ENCODE results near the gene ANKLE1.

The ANKLE1 gene

GRCh38 chr19:17281391-17282304 lies at the start of gene ANKLE1:
ANKLE1 (plus strand) TSS chr19:17281901; CDS start chr19:17281921, 20 bp downstream.
- DNase-seq (ENCODE audit: low read depth), result no peak
- no peak for TF ChIP-seq CTCF (conservative IDR thresholded peaks at IDR 0.05; ENCODE audit: control insufficient read depth, insufficient read depth, low read depth, low read length)

GRCh38 chr19:17232258-17232657 lies 49.4 kb upstream of the ANKLE1 start:
- no peak for TF ChIP-seq CTCF (conservative IDR thresholded peaks at IDR 0.05; ENCODE audit: control insufficient read depth, insufficient read depth, low read depth, low read length)
- H3K4me3 ChIP-seq (ENCODE audit: control insufficient read depth, low read depth, low read length), result no peak overlapping the region
- no peak for DNase-seq (ENCODE audit: low read depth)

More at GRCh38 chr19:17281391-17282304, at the start of gene ANKLE1:
- H3K4me3 ChIP-seq (ENCODE audit: control insufficient read depth, low read depth, low read length), result peak within 1 kb of the TSS; percentile 30

- no peak for TF ChIP-seq CTCF (conservative IDR thresholded peaks at IDR 0.05; ENCODE audit: control insufficient read depth, insufficient read depth, low read depth, low read length)
- peak overlapping the region; percentile 56 for H3K4me3 ChIP-seq (ENCODE audit: control insufficient read depth, low read depth, low read length)
- peak; percentile 48 for DNase-seq (ENCODE audit: low read depth)
These were observed 46.8 kb upstream of the ANKLE1 start for GRCh38 chr19:17234911-17235299.

GRCh38 chr19:17235300-17235970 lies 46.3 kb upstream of the ANKLE1 start:
- TF ChIP-seq CTCF (conservative IDR thresholded peaks at IDR 0.05; ENCODE audit: control insufficient read depth, insufficient read depth, low read depth, low read length), result peak; percentile 20
- DNase-seq (ENCODE audit: low read depth), result peak; percentile 66
- H3K4me3 ChIP-seq (ENCODE audit: control insufficient read depth, low read depth, low read length), result peak overlapping the region; percentile 56

GRCh38 chr19:17235971-17236777 lies 45.5 kb upstream of the ANKLE1 start:
- peak; percentile 44 for DNase-seq (ENCODE audit: low read depth)

More at GRCh38 chr19:17235971-17236777, 45.5 kb upstream of the ANKLE1 start:
- H3K4me3 ChIP-seq (ENCODE audit: control insufficient read depth, low read depth, low read length), result peak overlapping the region; percentile 56
- no peak for TF ChIP-seq CTCF (conservative IDR thresholded peaks at IDR 0.05; ENCODE audit: control insufficient read depth, insufficient read depth, low read depth, low read length)

Data from fibroblast of mammary gland (primary cell).